OCI-LY7 (cell line): ENCODE results near the gene MAN2C1. TPM values are rescaled to one million over a fixed set of nuclear protein-coding genes. Genes with fewer than 3 reads are reported as not detected.
"Not testable (repeated sequence)": the region's sequence is repeated elsewhere in the genome, so short reads cannot be mapped to it uniquely, and the experiment has no call there.

Experiments used
- BruUV-seq: library from RNA; stranded (reverse); fragments of 400-500 nt; replicated peaks from 2 replicates; lab custom pipeline; 2021; lab: Mats Ljungman, UMichigan
- CTCF ChIA-PET: fragments of 300-600 bp; sonication (Branson Sonifier 250); formaldehyde crosslinking; loops from one replicate; lab custom pipeline; 2022; ENCODE audit warnings: antibody characterized with exemption; ENCODE audit not compliant: unreplicated experiment; lab: Charles Lee
- POLR2A ChIA-PET: fragments of 300-600 bp; sonication (Branson Sonifier 250); formaldehyde crosslinking; loops from one replicate; lab custom pipeline; 2022; ENCODE audit warnings: antibody characterized with exemption; lab: Charles Lee
- DNase-seq: peaks from one replicate; pipeline ENCODE4 v3.0.0-alpha.2; 2015; ENCODE audit warnings: low spot score
- H2AFZ ChIP-seq: fragments of 200-600 bp; sonication (generic), shearing (Covaris generic); 2 replicates; pipeline ENCODE4 v1.6.1; 2014; ENCODE audit warnings: mild to moderate bottlenecking, antibody characterized with exemption, low read length, moderate library complexity
- H3K27ac ChIP-seq: fragments of 200-600 bp; sonication (generic); 2 replicates; pipeline ENCODE4 v1.5.1; 2014; ENCODE audit warnings: mixed run types, low read depth, mild to moderate bottlenecking, moderate library complexity, low read length, inconsistent platforms; ENCODE audit not compliant: poor library complexity, severe bottlenecking
- H3K36me3 ChIP-seq: fragments of 200-600 bp; sonication (generic); 2 replicates; pipeline ENCODE4 v1.6.1; 2014; ENCODE audit warnings: mild to moderate bottlenecking, antibody characterized with exemption, low read length, moderate library complexity, mixed read lengths; ENCODE audit not compliant: insufficient read depth
- H3K4me1 ChIP-seq: fragments of 200-600 bp; sonication (generic); 2 replicates; pipeline ENCODE4 v1.5.1; 2014; ENCODE audit warnings: mild to moderate bottlenecking, low read length; ENCODE audit not compliant: insufficient read depth, poor library complexity, severe bottlenecking
- H3K4me2 ChIP-seq: fragments of 200-600 bp; sonication (generic); 2 replicates; pipeline ENCODE4 v1.6.1; 2014; ENCODE audit warnings: mild to moderate bottlenecking, low read length
- H3K4me3 ChIP-seq: fragments of 200-600 bp; sonication (generic); 2 replicates; pipeline ENCODE4 v1.5.1; 2014; ENCODE audit warnings: mild to moderate bottlenecking, low read depth, low read length; ENCODE audit not compliant: poor library complexity, severe bottlenecking
- H3K79me2 ChIP-seq: fragments of 200-600 bp; sonication (generic); 2 replicates; pipeline ENCODE4 v1.6.1; 2016; ENCODE audit warnings: low read depth, mild to moderate bottlenecking, low read length, moderate library complexity, mixed read lengths; ENCODE audit not compliant: insufficient read depth
- H3K9me2 ChIP-seq: fragments of 200-600 bp; sonication (generic); 2 replicates; pipeline ENCODE4 v1.6.1; 2016; ENCODE audit warnings: mild to moderate bottlenecking, low read length, mixed read lengths; ENCODE audit not compliant: insufficient read depth
- H3K9me3 ChIP-seq: fragments of 200-600 bp; sonication (generic); 2 replicates; pipeline ENCODE4 v1.6.1; 2014; ENCODE audit warnings: mild to moderate bottlenecking, mixed run types, low read length, mixed read lengths
- H4K20me1 ChIP-seq: fragments of 200-600 bp; sonication (generic); 2 replicates; pipeline ENCODE4 v1.6.1; 2014; ENCODE audit warnings: mild to moderate bottlenecking, antibody characterized with exemption, low read length, moderate library complexity, mixed read lengths; ENCODE audit not compliant: insufficient read depth
- EZH2phosphoT487 ChIP-seq: fragments of 200-600 bp; sonication (generic); IDR thresholded peaks from 2 replicates; pipeline ENCODE4 v1.6.1; 2018; ENCODE audit warnings: low read depth, borderline replicate concordance, mild to moderate bottlenecking, mixed run types, antibody characterized with exemption, low read length, moderate library complexity, mixed read lengths
- intact Hi-C: fragments of 100-400 bp; cut with micrococcal nuclease; formaldehyde crosslinking; loops from one replicate; pipeline ENCODE4 v1.10.0; 2022; ENCODE audit not compliant: unreplicated experiment
- total RNA-seq, 2 experiments: library from RNA; depleted of rRNA in 1 of 2; stranded (reverse); fragments of >200 nt in 1 of 2; shearing (Covaris generic) in 1 of 2; gene quantifications; 2 replicates each; pipeline ENCODE4 v1.2.3, GENCODE V29; 2014 to 2022
- TF ChIP-seq, protein P1 (sequence below): fragments of 200-600 bp; sonication (generic); conservative IDR thresholded peaks from 2 replicates; pipeline ENCODE4 v1.5.1; 2014; ENCODE audit warnings: mild to moderate bottlenecking, antibody characterized with exemption, low read length, moderate library complexity, mixed read lengths

The MAN2C1 gene
- total RNA-seq, 2 experiments from 2014 or later, result 98.8 to 141 TPM

DNA sequence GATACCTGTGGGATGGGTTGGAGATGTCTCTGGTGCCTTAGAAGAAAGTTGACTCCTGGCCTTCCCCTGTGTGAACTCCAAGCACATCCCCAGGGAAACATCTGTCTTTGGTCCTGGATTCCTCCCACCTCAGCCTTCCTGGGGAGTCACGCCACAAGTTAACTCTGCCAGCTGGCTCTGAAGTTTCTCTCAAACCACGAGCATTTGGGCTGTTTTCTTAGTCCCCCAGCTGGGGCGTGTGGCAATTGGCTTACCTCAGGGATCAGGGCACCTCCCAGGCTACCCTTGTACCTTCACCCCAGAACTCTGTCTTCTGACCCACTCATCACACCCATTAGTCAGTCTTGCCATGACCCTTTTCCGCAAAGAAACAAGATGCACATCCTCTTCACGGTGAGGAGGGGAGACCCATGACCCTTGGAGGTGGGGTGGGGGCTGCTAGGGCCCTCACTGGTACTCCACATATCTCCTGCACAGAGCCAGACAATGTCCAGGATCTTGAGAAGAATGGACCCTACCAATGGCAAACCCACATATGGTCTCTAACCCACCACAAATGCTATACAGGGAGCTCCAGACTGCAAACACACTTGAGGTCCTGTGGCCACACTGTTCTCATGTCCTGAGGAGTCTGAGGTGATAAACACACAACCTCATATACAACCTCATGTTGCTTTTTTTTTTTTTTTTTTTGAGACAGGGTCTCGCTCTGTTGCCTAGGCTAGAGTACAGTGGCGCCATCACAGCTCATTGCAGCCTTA is 17.6 kb downstream of the MAN2C1 start:
- no peaks in the 10 kb centered on the region for H3K79me2 ChIP-seq
- H3K36me3 ChIP-seq, result peaks cover 68% of the 10 kb centered on the region
- no TSS peak for BruUV-seq
- CTCF ChIA-PET, result no interaction called here
- H3K4me3 ChIP-seq, result no peak overlapping the region
- peaks cover 39% of the 10 kb centered on the region for H3K4me1 ChIP-seq
- DNase-seq, result no peak
- no peaks in the 10 kb centered on the region; the same call in 1 of the 2 replicates for H3K9me3 ChIP-seq
- intact Hi-C loops, result no loop called here
- H4K20me1 ChIP-seq, result no peaks in the 10 kb centered on the region
- no peak overlapping the region for H2AFZ ChIP-seq
- peak overlapping the region; percentile 47 for H3K27ac ChIP-seq
- H3K9me2 ChIP-seq, result no peaks in the 10 kb centered on the region
- no peak overlapping the region for H3K4me2 ChIP-seq
- TF ChIP-seq EZH2phosphoT487, result no peak
- TF ChIP-seq, protein P1, sequence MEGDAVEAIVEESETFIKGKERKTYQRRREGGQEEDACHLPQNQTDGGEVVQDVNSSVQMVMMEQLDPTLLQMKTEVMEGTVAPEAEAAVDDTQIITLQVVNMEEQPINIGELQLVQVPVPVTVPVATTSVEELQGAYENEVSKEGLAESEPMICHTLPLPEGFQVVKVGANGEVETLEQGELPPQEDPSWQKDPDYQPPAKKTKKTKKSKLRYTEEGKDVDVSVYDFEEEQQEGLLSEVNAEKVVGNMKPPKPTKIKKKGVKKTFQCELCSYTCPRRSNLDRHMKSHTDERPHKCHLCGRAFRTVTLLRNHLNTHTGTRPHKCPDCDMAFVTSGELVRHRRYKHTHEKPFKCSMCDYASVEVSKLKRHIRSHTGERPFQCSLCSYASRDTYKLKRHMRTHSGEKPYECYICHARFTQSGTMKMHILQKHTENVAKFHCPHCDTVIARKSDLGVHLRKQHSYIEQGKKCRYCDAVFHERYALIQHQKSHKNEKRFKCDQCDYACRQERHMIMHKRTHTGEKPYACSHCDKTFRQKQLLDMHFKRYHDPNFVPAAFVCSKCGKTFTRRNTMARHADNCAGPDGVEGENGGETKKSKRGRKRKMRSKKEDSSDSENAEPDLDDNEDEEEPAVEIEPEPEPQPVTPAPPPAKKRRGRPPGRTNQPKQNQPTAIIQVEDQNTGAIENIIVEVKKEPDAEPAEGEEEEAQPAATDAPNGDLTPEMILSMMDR, result no peak
- POLR2A ChIA-PET, result no interaction called here

DNA sequence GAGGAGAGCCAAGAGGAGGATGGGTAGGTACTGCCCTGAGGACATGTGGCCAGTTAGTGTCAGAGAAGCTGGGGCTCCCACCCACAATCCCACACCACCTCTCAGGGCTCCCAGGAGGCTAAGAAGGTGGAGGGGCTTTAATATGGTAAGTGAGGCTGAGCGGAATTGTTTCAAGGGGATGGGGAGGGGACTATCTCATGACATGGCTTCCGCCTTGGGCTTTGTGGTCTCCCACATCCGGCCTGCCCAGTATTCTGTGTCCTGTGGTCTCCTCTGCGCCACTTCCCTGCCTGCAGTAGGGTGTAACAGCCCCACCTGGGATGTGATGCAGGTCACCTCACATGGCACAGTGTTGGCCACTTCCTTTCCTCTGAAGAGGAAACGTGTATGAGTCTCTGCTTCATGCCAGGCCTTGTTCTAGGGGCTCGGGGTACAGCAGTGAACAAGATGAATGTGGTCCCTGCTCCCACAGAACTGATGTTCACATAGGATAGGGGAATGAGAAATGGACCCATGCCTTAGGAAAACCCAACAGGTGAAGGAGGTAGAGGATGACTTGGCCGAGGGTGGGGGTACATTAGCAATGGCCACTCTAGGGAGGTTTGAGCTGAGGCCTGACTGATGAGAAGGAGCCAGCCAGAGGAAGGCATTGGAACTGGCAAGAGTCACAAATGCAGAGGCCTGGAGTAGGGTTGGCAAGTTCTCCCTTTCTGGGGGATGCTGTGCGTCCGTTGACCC is 18.4 kb downstream of the MAN2C1 start:
- ChIA-PET CTCF (no interaction called here), POLR2A (no interaction called here)
- peak overlapping the region; percentile 47 for H3K27ac ChIP-seq
- peak; percentile 83 for DNase-seq
- no peaks in the 10 kb centered on the region for H3K9me2 ChIP-seq
- H3K4me3 ChIP-seq, result peak overlapping the region; percentile 88
- H4K20me1 ChIP-seq, result no peaks in the 10 kb centered on the region
- TSS peak; percentile 62 for BruUV-seq
- no peak for TF ChIP-seq EZH2phosphoT487
- TF ChIP-seq, protein P1, result no peak
- no peak overlapping the region for H2AFZ ChIP-seq
- intact Hi-C loops, result loop anchor here (5.0 kb wide), 1 partner anchor 292 kb away; the partner anchor contains the start of gene IMP3
- no peaks in the 10 kb centered on the region; the same call in 1 of the 2 replicates for H3K9me3 ChIP-seq
- H3K4me1 ChIP-seq, result peaks cover 44% of the 10 kb centered on the region
- peak overlapping the region; percentile 89 for H3K4me2 ChIP-seq
- H3K36me3 ChIP-seq, result peaks cover 61% of the 10 kb centered on the region
- H3K79me2 ChIP-seq, result no peaks in the 10 kb centered on the region

DNA sequence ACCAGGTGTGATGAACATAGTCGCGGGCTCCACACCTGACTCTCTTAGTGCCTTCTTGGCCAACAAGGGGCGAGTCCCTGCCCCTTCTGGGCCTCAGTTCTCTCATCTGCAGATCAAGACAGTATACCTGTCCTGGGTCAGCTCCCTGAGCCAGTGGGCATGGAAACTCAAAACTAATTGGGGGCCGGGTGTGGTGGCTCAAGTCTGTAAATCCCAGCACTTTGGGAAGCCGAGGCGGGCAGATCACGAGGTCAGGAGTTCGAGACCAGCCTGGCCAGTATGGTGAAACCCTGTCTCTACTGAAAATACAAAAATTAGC is 19.1 kb downstream of the MAN2C1 start:
- intact Hi-C loops, result loop anchor here (5.0 kb wide), 1 partner anchor 293 kb away; the partner anchor contains the start of gene IMP3
- peaks cover 50% of the 10 kb centered on the region for H3K4me1 ChIP-seq
- BruUV-seq, CTCF ChIA-PET, H2AFZ ChIP-seq, H3K9me2 ChIP-seq, POLR2A ChIA-PET, H3K9me3 ChIP-seq, DNase-seq, H4K20me1 ChIP-seq, H3K79me2 ChIP-seq: not testable (repeated sequence)
- H3K36me3 ChIP-seq, result peaks cover 56% of the 10 kb centered on the region
- H3K27ac ChIP-seq, result peak overlapping the region; percentile 47
- peak overlapping the region; percentile 89; the same call in 1 of the 2 replicates for H3K4me2 ChIP-seq
- peak overlapping the region; percentile 88 for H3K4me3 ChIP-seq
